Panc1 (cell line): ENCODE results near the gene KRAS. TPM values are rescaled to one million over a fixed set of nuclear protein-coding genes. Genes with fewer than 3 reads are reported as not detected.

Experiments
- ATAC-seq: fragments of 200-7000 bp; cut with Tn5 transposase; 2 replicates; pipeline ENCODE4 v1.9.1; 2020; ENCODE audit warnings: mild to moderate bottlenecking, moderate library complexity
- BruUV-seq: library from RNA; stranded (reverse); fragments of 400-500 nt; replicated peaks from 2 replicates; lab custom pipeline; 2021; lab: Mats Ljungman, UMichigan
- CTCF ChIA-PET: fragments of 300-600 bp; sonication (Branson Sonifier 250); formaldehyde crosslinking; loops from one replicate; lab custom pipeline; 2022; ENCODE audit warnings: antibody characterized with exemption; lab: Charles Lee
- POLR2A ChIA-PET: fragments of 300-600 bp; sonication (Branson Sonifier 250); formaldehyde crosslinking; loops from one replicate; lab custom pipeline; 2022; ENCODE audit warnings: antibody characterized with exemption; lab: Charles Lee
- DNase-seq: peaks from one replicate; pipeline ENCODE4 v3.0.0-alpha.2; 2010; ENCODE audit warnings: low read depth, low spot score
- H3K27ac ChIP-seq: 2 replicates; pipeline ENCODE4 v1.5.1; 2011; ENCODE audit warnings: mild to moderate bottlenecking, low read length, inconsistent platforms
- H3K27me3 ChIP-seq: fragments of 200-500 bp; sonication (Bioruptor generic); 2 replicates; pipeline ENCODE4 v1.6.0; 2014; ENCODE audit warnings: low read length, inconsistent platforms; ENCODE audit not compliant: control insufficient read depth, insufficient read depth
- H3K36me3 ChIP-seq: fragments of 200-500 bp; sonication (Bioruptor generic); 2 replicates; pipeline ENCODE4 v1.5.1; 2014; ENCODE audit warnings: inconsistent platforms, mild to moderate bottlenecking, low read length, moderate library complexity; ENCODE audit not compliant: control insufficient read depth, insufficient read depth
- H3K4me1 ChIP-seq: 2 replicates; pipeline ENCODE4 v1.5.1; 2011; ENCODE audit warnings: inconsistent platforms, mild to moderate bottlenecking, low read length, moderate library complexity; ENCODE audit not compliant: control insufficient read depth, insufficient read depth
- H3K4me3 ChIP-seq, 2 experiments: 2 replicates each; pipeline ENCODE4 v1.5.1; 2011 to 2012; ENCODE audit warnings: low read depth in 2 of 2, low read length in 2 of 2, mild to moderate bottlenecking in 2 of 2, inconsistent platforms in 1 of 2, moderate library complexity in 1 of 2
- H3K9me3 ChIP-seq: fragments of 200-500 bp; sonication (Bioruptor generic); 2 replicates; pipeline ENCODE4 v1.5.1; 2014; ENCODE audit warnings: low read depth, mild to moderate bottlenecking, inconsistent platforms, low read length, moderate library complexity; ENCODE audit not compliant: control insufficient read depth, insufficient read depth
- CTCF ChIP-seq: fragments of 450-650 bp; IDR thresholded peaks from 2 replicates; pipeline ENCODE4 v1.5.1; 2017; ENCODE audit warnings: mild to moderate bottlenecking
- POLR2AphosphoS5 ChIP-seq: IDR thresholded peaks from 2 replicates; pipeline ENCODE4 v1.6.1; 2012; ENCODE audit warnings: mild to moderate bottlenecking, low read depth, low read length, moderate library complexity
- REST ChIP-seq, 2 experiments: IDR thresholded peaks; 2 replicates each; pipeline ENCODE4 v1.6.1; 2011 to 2012; ENCODE audit warnings: low read depth in 2 of 2, control low read depth in 1 of 2, low read length in 1 of 2, mild to moderate bottlenecking in 1 of 2, moderate library complexity in 1 of 2; ENCODE audit not compliant: insufficient read depth in 1 of 2
- SIN3A ChIP-seq: IDR thresholded peaks from 2 replicates; pipeline ENCODE4 v1.6.1; 2012; ENCODE audit warnings: low read depth, mild to moderate bottlenecking, low read length, moderate library complexity, borderline replicate concordance; ENCODE audit not compliant: insufficient read depth
- TCF7L2 ChIP-seq: IDR thresholded peaks from 2 replicates; pipeline ENCODE4 v1.6.1; 2011; ENCODE audit warnings: mild to moderate bottlenecking, low read depth, low read length, inconsistent platforms
- in situ Hi-C: cut with HindIII; loops from 2 replicates; pipeline ENCODE4 v1.10.0; 2016; ENCODE audit warnings: low sequenced_read_pairs, low pct_unique_long_range_greater_than_20kb
- intact Hi-C: fragments of 100-400 bp; cut with micrococcal nuclease; formaldehyde crosslinking; loops from one replicate; pipeline ENCODE4 v1.10.0; 2022; ENCODE audit not compliant: unreplicated experiment
- total RNA-seq: library from RNA; stranded (reverse); gene quantifications from one replicate; pipeline ENCODE4 v1.2.1, GENCODE V29; 2021; ENCODE audit not compliant: unreplicated experiment

Gene KRAS
- total RNA-seq, 1 experiment from 2014 or later = 33.1 TPM

- ChIA-PET POLR2A (interaction anchor here (0.6 kb wide), 1 partner anchor 229 kb away, joined by 5 read pairs; no protein-coding TSS in a partner anchor), CTCF (interaction anchor here (1.1 kb wide), 1 partner anchor 39 kb away, joined by 6 read pairs; the partner anchor contains the start of genes DNAI7 and ETFRF1)
- BruUV-seq = no TSS peak
- no peak for TF ChIP-seq CTCF
- TF ChIP-seq SIN3A = no peak
- TF ChIP-seq POLR2AphosphoS5 = no peak
- TF ChIP-seq TCF7L2 = no peak
- no peak for TF ChIP-seq REST (IDR thresholded peaks at IDR 0.05; ENCODE audit: insufficient read depth in 1 of 2, low read depth in 2 of 2, low read length in 1 of 2)
- ATAC-seq = no peak
- in situ Hi-C loops = no loop called here
- DNase-seq = no peak
- Histone ChIP-seq H3K4me1 (no peaks in the 10 kb centered on the region), H3K4me3 (no peak overlapping the region), H3K36me3 (no peaks in the 10 kb centered on the region), H3K9me3 (no peaks in the 10 kb centered on the region), H3K27me3 (no peaks in the 10 kb centered on the region; the same call in 1 of the 2 replicates), H3K27ac (no peak overlapping the region)
- intact Hi-C loops = no loop called here
Measured at GRCh38 chr12:25156061-25156460, 94.7 kb downstream of the KRAS start.

- no peak for ATAC-seq
- in situ Hi-C loops = no loop called here
- Histone ChIP-seq H3K4me3 (no peak overlapping the region), H3K4me1 (no peaks in the 10 kb centered on the region), H3K36me3 (no peaks in the 10 kb centered on the region), H3K27me3 (no peaks in the 10 kb centered on the region; the same call in 1 of the 2 replicates), H3K27ac (no peak overlapping the region), H3K9me3 (no peaks in the 10 kb centered on the region)
- CTCF ChIA-PET = interaction anchor here (0.5 to 1.1 kb wide), 7 partner anchors 40 to 369 kb away, joined by 3 to 11 read pairs (median 3); partner anchors contain the start of genes DNAI7 and ETFRF1
- POLR2A ChIA-PET = interaction anchor here (0.6 kb wide), 1 partner anchor 208 kb away, joined by 4 read pairs; no protein-coding TSS in a partner anchor
- DNase-seq = peak; percentile 33
- intact Hi-C loops = loop anchor here (1.0 kb wide), 1 partner anchor 164 kb away; no protein-coding TSS in a partner anchor
- no TSS peak for BruUV-seq
- no peak for TF ChIP-seq SIN3A
- TF ChIP-seq POLR2AphosphoS5 = no peak
- TF ChIP-seq CTCF = peak; percentile 88; the same call in 1 of the 2 replicates
- TF ChIP-seq TCF7L2 = no peak
- no peak for TF ChIP-seq REST (IDR thresholded peaks at IDR 0.05; ENCODE audit: insufficient read depth in 1 of 2, low read depth in 2 of 2, low read length in 1 of 2)
Measured at GRCh38 chr12:25155022-25155576, 95.6 kb downstream of the KRAS start.
